ENCODE measurements around the gene SLC44A3.
A peak's percentile ranks its signal among the peaks of the same experiment; 100 is the strongest.

Gene SLC44A3

DNA sequence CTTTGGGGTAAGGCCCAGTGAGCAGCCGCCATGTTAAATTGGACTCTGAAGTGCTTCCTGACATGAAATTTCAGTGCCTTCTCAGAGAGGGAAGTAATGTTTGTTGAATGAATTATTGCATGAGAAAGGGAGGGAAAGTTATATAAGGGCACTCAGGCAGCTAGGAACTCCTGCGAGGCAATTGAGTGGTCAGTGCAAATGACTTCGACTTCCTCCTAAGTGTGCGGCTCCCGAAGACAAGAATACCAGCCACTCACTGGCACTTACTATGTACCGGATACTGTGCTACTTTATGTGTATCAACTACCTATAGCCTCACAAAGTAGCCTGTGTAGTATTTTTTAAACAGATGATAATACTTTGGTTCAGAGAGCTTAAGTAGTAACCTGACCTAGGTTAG is 54.3 kb downstream of the SLC44A3 start:
- no peaks in the 10 kb centered on the region for H3K9me3 ChIP-seq
- H3K4me2 ChIP-seq = no peak overlapping the region
- H4K20me1 ChIP-seq = no peaks in the 10 kb centered on the region
- TF ChIP-seq Cebpa-rat (IDR thresholded peaks at IDR 0.05) = no peak
- H3K36me3 ChIP-seq = no peaks in the 10 kb centered on the region
- no peak overlapping the region for H3K9ac ChIP-seq
- no peaks in the 10 kb centered on the region for H3K27me3 ChIP-seq
- no peaks in the 10 kb centered on the region for H3K4me1 ChIP-seq
- H3K27ac ChIP-seq = no peak overlapping the region
- H3K4me3 ChIP-seq = no peak overlapping the region

DNA sequence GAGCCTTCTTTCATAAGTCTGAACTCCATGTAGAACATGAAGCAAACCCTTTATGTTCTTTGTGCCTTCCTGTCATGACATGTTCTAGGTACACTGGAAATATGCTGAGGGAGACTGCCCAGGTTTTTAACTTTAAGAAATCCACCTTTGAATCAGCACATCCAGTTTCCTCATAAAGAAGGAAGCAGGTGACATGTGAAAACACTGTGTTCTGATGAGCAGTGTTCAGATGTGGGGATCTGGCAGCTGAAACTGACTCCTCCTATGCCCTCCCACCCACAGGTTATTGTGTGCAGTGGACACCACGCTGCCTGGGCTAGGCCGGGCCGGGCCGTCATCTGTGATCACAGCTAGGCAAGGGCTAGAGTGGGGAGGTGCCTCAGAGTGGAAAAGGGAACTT is 55.6 kb downstream of the SLC44A3 start:
- Histone ChIP-seq H3K4me1 (no peaks in the 10 kb centered on the region), H3K9me3 (no peaks in the 10 kb centered on the region), H3K4me3 (no peak overlapping the region), H3K4me2 (no peak overlapping the region), H3K27me3 (no peaks in the 10 kb centered on the region), H3K9ac (no peak overlapping the region), H4K20me1 (no peaks in the 10 kb centered on the region), H3K36me3 (no peaks in the 10 kb centered on the region), H3K27ac (no peak overlapping the region)
- TF ChIP-seq Cebpa-rat (IDR thresholded peaks at IDR 0.05) = no peak

DNA sequence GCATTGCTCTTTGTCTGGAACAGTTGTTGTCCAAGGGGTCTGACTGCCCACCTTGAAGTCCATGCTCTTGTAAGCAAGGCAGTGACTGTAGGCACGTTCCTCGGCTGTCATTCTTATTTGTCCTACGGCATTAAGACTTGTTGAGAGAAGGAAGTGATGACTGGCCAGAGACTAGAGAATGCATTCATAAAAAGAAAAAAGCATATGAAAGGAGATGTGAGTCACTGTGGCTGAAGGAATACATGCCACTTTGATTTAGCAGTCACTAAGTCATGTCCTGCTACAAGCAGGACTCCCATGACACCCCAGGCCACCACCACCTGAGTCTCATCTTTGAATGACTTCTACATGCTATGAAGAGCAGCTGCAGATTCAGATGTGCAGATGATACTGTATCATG is 56.2 kb downstream of the SLC44A3 start:
- Histone ChIP-seq H3K9me3 (no peaks in the 10 kb centered on the region), H3K27ac (no peak overlapping the region), H3K4me2 (no peak overlapping the region), H3K36me3 (no peaks in the 10 kb centered on the region), H4K20me1 (no peaks in the 10 kb centered on the region), H3K9ac (no peak overlapping the region), H3K27me3 (no peaks in the 10 kb centered on the region), H3K4me3 (no peak overlapping the region), H3K4me1 (no peaks in the 10 kb centered on the region)
- no peak for TF ChIP-seq Cebpa-rat (IDR thresholded peaks at IDR 0.05)

DNA sequence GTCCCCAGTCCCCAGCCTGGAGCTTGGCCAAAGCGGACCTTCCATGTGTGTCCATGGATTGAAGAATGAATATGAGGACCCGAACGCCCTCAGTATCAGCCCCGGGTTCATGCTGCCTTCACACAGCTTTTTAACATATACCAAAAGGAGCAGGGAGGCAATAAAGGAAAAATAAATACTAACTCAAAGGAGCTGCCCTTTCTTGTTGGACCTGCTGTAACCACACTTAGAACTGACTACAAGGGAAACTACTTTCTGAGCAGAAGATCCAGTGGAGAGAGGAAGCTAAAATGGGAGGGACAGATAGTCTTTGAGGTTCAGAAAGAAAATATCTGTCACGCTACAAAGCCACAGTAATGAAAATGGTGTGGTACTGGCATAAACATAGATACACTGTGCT is 58.2 kb downstream of the SLC44A3 start:
- H3K4me2 ChIP-seq = no peak overlapping the region
- no peaks in the 10 kb centered on the region for H3K9me3 ChIP-seq
- H3K4me3 ChIP-seq = no peak overlapping the region
- no peaks in the 10 kb centered on the region for H4K20me1 ChIP-seq
- peaks cover 4% of the 10 kb centered on the region for H3K4me1 ChIP-seq
- H3K27me3 ChIP-seq = no peaks in the 10 kb centered on the region
- TF ChIP-seq Cebpa-rat (IDR thresholded peaks at IDR 0.05) = no peak
- H3K9ac ChIP-seq = no peak overlapping the region
- no peaks in the 10 kb centered on the region for H3K36me3 ChIP-seq
- no peak overlapping the region for H3K27ac ChIP-seq

DNA sequence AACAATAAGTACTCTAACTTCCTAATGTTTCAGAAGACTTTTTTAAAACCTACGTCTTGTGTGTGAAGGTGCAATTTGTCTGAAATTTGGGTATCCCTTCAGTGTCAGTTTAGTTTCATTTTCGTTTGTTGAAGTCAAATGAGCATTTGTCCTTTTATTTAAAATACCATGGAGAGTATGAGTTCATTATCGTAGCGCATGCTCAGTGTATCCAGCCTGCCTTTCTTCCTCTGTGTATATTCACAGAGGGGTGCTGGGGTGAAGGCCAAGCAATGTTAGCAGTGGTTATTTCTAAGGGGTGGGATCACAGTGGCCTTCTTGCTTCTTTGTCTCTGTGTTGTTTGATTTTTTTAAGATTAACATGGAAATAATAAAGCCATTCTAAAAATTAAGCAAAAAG is 63.5 kb downstream of the SLC44A3 start:
- H3K4me2 ChIP-seq = peak overlapping the region; percentile 49
- no peak overlapping the region for H3K27ac ChIP-seq

DNA sequence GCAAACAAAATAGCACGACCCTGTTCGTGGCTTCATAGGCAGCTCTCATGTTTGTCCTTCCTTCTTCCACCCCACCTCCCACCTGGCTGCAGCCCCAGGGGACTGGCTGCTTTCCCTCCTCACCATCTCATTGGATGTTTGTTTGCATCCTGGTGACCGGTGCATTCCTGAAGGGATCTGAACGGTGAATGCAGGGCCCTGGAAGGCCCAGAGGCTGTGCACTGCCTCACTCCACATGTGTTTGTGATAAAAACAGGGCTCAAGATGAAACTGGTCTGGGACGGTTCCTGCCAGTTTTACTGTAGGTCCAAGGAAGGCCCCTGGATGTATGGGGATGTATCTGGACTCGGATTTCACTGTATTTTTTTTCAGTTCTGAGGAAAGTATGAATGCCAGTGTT is 63.9 kb downstream of the SLC44A3 start:
- no peak for TF ChIP-seq Cebpa-rat (IDR thresholded peaks at IDR 0.05)
- peaks cover 13% of the 10 kb centered on the region for H3K4me1 ChIP-seq
- H3K4me2 ChIP-seq = peak overlapping the region; percentile 49
- H3K9me3 ChIP-seq = no peaks in the 10 kb centered on the region
- no peaks in the 10 kb centered on the region for H3K27me3 ChIP-seq
- no peaks in the 10 kb centered on the region for H4K20me1 ChIP-seq
- no peak overlapping the region for H3K27ac ChIP-seq
- H3K4me3 ChIP-seq = no peak overlapping the region
- no peak overlapping the region for H3K9ac ChIP-seq
- H3K36me3 ChIP-seq = no peaks in the 10 kb centered on the region

More for the DNA sequence above, 63.5 kb downstream of the SLC44A3 start:
- no peak for TF ChIP-seq Cebpa-rat (IDR thresholded peaks at IDR 0.05)
- H3K4me1 ChIP-seq = peaks cover 13% of the 10 kb centered on the region
- H3K36me3 ChIP-seq = no peaks in the 10 kb centered on the region
- H3K9ac ChIP-seq = peak overlapping the region; percentile 35; the same call in 1 of the 2 replicates
- no peaks in the 10 kb centered on the region for H3K27me3 ChIP-seq
- H3K4me3 ChIP-seq = no peak overlapping the region
- no peaks in the 10 kb centered on the region for H4K20me1 ChIP-seq
- no peaks in the 10 kb centered on the region for H3K9me3 ChIP-seq

DNA sequence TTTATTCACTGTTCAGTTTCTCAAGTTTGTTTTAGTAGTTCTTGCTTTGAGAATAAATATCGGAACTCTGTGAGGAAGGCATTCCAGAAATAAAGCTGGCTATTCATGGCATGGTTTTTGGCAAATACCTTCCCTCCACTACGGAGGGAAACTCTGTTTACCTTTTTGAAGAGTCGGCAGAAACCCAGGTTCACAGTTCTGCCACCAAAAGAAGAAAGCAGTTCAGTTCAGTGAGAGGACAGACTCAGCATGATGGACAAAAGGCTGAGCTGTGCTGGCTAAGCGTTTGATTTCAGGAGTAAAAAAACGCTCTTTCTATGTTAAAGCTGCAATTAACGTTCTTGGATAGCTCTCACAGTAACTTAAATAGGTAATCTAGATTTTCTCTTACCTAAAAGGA is 64.3 kb downstream of the SLC44A3 start:
- H4K20me1 ChIP-seq = no peaks in the 10 kb centered on the region
- no peaks in the 10 kb centered on the region for H3K9me3 ChIP-seq
- H3K4me3 ChIP-seq = no peak overlapping the region
- peaks cover 13% of the 10 kb centered on the region for H3K4me1 ChIP-seq
- no peak overlapping the region for H3K4me2 ChIP-seq
- TF ChIP-seq Cebpa-rat (IDR thresholded peaks at IDR 0.05) = no peak
- H3K27ac ChIP-seq = no peak overlapping the region
- H3K27me3 ChIP-seq = no peaks in the 10 kb centered on the region
- H3K9ac ChIP-seq = no peak overlapping the region
- H3K36me3 ChIP-seq = no peaks in the 10 kb centered on the region

DNA sequence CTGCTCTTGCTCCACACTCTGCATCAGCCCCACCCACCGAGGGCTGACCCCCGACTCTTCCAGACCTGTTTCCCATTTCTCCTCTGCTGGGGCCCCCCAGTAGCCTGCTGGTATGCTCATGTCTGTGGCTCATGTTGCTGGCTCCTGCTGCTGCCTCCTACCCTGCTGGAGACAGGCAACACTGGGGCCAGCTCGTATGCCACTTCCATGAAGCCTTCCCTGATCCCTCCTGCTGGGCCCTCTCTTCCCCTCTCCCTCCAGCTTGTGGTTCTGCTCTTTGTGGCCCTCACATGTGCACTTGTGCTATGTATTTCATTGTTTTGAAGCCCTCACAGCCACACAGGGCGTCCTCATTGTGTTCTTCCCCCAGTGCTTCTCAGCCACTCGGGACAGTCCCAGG is 66.2 kb downstream of the SLC44A3 start:
- Histone ChIP-seq H3K4me1 (peaks cover 13% of the 10 kb centered on the region), H3K36me3 (no peaks in the 10 kb centered on the region), H4K20me1 (no peaks in the 10 kb centered on the region), H3K4me3 (no peak overlapping the region), H3K9ac (no peak overlapping the region), H3K27me3 (no peaks in the 10 kb centered on the region), H3K4me2 (no peak overlapping the region), H3K9me3 (no peaks in the 10 kb centered on the region), H3K27ac (no peak overlapping the region)
- TF ChIP-seq Cebpa-rat (IDR thresholded peaks at IDR 0.05) = no peak

DNA sequence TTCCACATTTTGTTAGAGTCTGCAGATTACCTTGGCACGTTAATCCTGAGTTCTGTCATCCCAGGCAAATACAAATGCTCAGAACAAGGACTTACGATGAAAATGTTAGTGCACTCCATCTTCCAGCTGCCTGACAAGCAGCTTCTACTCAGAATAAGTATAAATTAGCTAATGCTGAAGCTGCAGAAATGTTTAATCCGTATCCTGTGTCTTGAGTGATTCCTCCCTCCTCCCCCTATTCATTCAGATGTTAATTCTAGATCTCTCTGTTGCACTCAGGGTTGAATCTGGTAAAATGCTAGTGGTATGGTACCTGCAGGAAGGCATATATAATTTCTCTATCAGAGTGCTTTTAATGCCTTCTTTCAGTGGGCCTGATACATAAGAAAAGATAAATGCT is 66.9 kb downstream of the SLC44A3 start:
- no peak overlapping the region for H3K27ac ChIP-seq
- H3K4me3 ChIP-seq = no peak overlapping the region
- no peaks in the 10 kb centered on the region for H4K20me1 ChIP-seq
- no peaks in the 10 kb centered on the region for H3K27me3 ChIP-seq
- peaks cover 13% of the 10 kb centered on the region for H3K4me1 ChIP-seq
- no peak overlapping the region for H3K9ac ChIP-seq
- H3K4me2 ChIP-seq = no peak overlapping the region
- H3K9me3 ChIP-seq = no peaks in the 10 kb centered on the region
- no peaks in the 10 kb centered on the region for H3K36me3 ChIP-seq
- no peak for TF ChIP-seq Cebpa-rat (IDR thresholded peaks at IDR 0.05)

DNA sequence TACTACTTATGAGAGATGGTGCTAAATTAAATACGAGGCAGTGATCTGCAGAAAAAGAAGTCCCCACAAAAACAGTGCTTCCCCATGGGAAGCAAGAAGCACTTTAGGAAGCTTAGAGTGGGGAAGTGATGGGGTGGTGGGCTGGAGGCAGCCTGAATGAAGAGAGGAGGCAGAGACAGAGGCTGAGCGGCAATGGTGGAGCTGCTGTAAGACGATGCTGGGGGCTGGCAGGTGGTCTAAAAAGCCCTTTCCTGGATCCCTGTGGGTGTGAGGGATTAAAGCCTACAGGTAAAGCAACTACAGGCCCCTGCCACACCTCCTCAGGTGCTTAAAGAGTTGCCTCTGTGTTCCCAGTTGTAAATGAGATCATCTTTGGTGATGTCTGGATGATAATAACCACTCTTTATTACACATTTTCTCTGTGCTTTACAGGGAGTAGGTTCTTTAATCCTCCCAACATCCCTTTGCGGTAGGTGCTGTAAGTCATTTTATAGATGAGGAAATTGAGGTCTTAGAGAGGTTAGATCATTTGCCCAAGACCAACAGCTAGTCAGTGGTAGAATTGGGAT is 67.5 kb downstream of the SLC44A3 start:
- Histone ChIP-seq H3K4me2 (no peak overlapping the region), H3K9me3 (no peaks in the 10 kb centered on the region), H3K4me1 (peaks cover 13% of the 10 kb centered on the region), H3K27me3 (no peaks in the 10 kb centered on the region), H3K9ac (no peak overlapping the region), H3K4me3 (no peak overlapping the region), H3K27ac (no peak overlapping the region), H4K20me1 (no peaks in the 10 kb centered on the region), H3K36me3 (no peaks in the 10 kb centered on the region)
- TF ChIP-seq Cebpa-rat (IDR thresholded peaks at IDR 0.05) = no peak

DNA sequence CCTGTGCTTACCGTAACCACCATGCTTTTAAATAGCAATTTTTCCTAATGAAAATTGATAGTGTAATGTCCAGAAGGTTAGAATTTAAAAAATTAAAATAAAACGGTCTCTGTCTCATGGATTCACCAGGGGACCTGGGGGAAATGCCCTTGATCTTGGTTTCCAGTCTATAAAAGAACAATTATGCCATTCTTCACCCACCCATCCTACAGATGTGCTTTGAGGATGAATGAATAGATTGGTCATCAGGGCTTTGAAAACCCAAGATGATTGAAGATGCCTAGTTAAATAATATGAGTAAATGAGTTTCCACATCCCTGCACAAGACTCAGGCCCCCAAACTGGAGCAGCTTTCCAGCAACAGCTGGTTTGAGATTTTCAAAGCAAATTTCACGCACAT is 68.0 kb downstream of the SLC44A3 start:
- Histone ChIP-seq H3K4me1 (peaks cover 11% of the 10 kb centered on the region), H3K27me3 (no peaks in the 10 kb centered on the region), H3K9ac (no peak overlapping the region), H3K27ac (no peak overlapping the region), H3K36me3 (no peaks in the 10 kb centered on the region), H3K4me3 (no peak overlapping the region), H3K4me2 (no peak overlapping the region), H4K20me1 (no peaks in the 10 kb centered on the region), H3K9me3 (no peaks in the 10 kb centered on the region)
- no peak for TF ChIP-seq Cebpa-rat (IDR thresholded peaks at IDR 0.05)
